ENCODE data around the gene CNR2. TPM values are rescaled to one million over a fixed set of nuclear protein-coding genes. Genes with fewer than 3 reads are reported as not detected.
"Not testable (repeated sequence)": the region's sequence is repeated elsewhere in the genome, so short reads cannot be mapped to it uniquely, and the experiment has no call there.

The CNR2 gene
- total and polyA plus RNA-seq, 10 donors, result 15.0 to 26.6 (median 19.9) TPM

DNA sequence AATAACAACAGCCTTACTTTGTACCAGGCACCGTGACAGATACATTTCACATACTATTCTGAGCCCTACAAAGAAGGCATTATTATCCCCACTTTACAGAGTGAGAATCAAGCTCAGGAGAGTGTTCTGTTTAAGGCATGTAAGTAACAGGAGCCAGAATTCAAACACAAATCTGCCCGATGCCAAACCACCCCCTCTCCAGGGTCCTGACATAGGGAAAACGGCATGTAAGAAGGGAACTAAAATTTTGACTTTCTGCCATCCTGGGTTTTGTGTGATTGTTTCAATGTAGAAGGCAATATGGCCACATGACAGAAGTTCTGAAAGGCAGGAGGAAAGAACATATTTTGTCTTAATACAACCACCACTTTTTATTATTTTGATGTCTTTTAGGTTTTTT, 50.5 kb downstream of the CNR2 start:
- Histone ChIP-seq H3K36me3 (peaks cover 0 to 78% (median 53%) of the 10 kb centered on the region in 6 donors), H3K27me3 (replicated peaks in 1 of 7) (no peaks in the 10 kb centered on the region), H3K4me1 (peaks cover 15 to 33% (median 24%) of the 10 kb centered on the region in 6 donors), H3K27ac (no peak overlapping the region), H3K9me3 (no peaks in the 10 kb centered on the region), H3K4me3 (no peak overlapping the region)
- DNase-seq, result no peak
- TF ChIP-seq, protein P1, sequence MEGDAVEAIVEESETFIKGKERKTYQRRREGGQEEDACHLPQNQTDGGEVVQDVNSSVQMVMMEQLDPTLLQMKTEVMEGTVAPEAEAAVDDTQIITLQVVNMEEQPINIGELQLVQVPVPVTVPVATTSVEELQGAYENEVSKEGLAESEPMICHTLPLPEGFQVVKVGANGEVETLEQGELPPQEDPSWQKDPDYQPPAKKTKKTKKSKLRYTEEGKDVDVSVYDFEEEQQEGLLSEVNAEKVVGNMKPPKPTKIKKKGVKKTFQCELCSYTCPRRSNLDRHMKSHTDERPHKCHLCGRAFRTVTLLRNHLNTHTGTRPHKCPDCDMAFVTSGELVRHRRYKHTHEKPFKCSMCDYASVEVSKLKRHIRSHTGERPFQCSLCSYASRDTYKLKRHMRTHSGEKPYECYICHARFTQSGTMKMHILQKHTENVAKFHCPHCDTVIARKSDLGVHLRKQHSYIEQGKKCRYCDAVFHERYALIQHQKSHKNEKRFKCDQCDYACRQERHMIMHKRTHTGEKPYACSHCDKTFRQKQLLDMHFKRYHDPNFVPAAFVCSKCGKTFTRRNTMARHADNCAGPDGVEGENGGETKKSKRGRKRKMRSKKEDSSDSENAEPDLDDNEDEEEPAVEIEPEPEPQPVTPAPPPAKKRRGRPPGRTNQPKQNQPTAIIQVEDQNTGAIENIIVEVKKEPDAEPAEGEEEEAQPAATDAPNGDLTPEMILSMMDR (IDR thresholded peaks at IDR 0.05 in 8 of 11, conservative IDR thresholded peaks at IDR 0.05 in 3 of 11), result no peak
- TF ChIP-seq POLR2A (IDR thresholded peaks at IDR 0.05) (no peak), POLR2AphosphoS5 (IDR thresholded peaks at IDR 0.05) (no peak)
- intact Hi-C loops (cut with DNase I; ENCODE audit: low total_unique reads), result no loop called here
- 83 to 93% (median 90%) methylated on average over 3 of the region's 3 CpGs for WGBS, 5 donors

DNA sequence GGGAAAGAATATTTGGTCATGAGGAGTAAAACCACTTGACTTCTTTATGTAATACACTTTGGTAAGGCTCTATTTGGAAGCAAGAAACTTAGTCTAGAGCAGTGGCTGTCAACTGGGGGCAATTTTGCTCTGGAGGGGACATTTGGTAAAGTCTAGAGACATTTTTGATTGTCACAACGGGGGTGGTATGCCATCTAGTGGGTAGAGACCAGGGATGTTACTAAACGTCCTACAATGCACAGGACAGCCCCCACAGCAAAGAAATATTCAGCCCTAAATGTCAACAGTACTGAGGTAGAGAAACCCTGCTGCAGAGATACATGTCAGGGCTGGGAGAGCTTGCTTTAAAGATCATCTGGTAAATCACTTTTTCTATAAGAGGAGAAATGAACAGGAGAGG, 58.6 kb downstream of the CNR2 start:
- 35 to 55% (median 46%) methylated on average over 2 of the region's 2 CpGs for WGBS, 5 donors
- no peak for TF ChIP-seq POLR2A (IDR thresholded peaks at IDR 0.05)
- TF ChIP-seq, protein P1 (IDR thresholded peaks at IDR 0.05 in 8 of 11, conservative IDR thresholded peaks at IDR 0.05 in 3 of 11), result peak in 1 of 11 experiments; percentile 15
- intact Hi-C loops (cut with DNase I; ENCODE audit: low total_unique reads), result no loop called here
- peaks cover 0 to 4% (median 0%) of the 10 kb centered on the region in 6 donors for H3K4me1 ChIP-seq
- no peak for DNase-seq
- H3K27me3 ChIP-seq (replicated peaks in 1 of 7), result no peaks in the 10 kb centered on the region
- H3K9me3 ChIP-seq, result no peaks in the 10 kb centered on the region
- no peak overlapping the region for H3K27ac ChIP-seq
- peaks cover 0 to 76% (median 31%) of the 10 kb centered on the region in 6 donors for H3K36me3 ChIP-seq
- no peak overlapping the region for H3K4me3 ChIP-seq

DNA sequence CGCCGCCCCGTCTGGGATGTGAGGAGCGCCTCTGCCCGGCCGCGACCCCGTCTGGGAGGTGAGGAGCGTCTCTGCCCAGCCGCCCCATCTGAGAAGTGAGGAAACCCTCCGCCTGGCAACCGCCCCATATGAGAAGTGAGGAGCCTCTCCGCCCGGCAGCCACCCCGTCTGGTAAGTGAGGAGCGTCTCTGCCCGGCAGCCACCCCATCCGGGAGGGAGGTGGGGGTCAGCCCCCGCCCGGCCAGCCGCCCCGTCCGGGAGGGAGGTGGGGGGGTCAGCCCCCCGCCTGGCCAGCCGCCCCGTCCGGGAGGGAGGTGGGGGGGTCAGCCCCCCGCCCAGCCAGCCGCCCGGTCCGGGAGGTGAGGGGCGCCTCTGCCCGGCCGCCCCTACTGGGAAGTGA, 60.0 kb downstream of the CNR2 start:
- DNase-seq; H3K4me3 ChIP-seq; H3K9me3 ChIP-seq; H3K27me3 ChIP-seq (replicated peaks in 1 of 7); intact Hi-C loops (cut with DNase I; ENCODE audit: low total_unique reads); H3K27ac ChIP-seq; H3K4me1 ChIP-seq: not testable (repeated sequence)
- WGBS, 5 donors, result 95 to 100% (median 100%) methylated on average over 2 to 24 of the region's 34 CpGs
- peaks cover 0 to 75% (median 20%) of the 10 kb centered on the region in 6 donors for H3K36me3 ChIP-seq

DNA sequence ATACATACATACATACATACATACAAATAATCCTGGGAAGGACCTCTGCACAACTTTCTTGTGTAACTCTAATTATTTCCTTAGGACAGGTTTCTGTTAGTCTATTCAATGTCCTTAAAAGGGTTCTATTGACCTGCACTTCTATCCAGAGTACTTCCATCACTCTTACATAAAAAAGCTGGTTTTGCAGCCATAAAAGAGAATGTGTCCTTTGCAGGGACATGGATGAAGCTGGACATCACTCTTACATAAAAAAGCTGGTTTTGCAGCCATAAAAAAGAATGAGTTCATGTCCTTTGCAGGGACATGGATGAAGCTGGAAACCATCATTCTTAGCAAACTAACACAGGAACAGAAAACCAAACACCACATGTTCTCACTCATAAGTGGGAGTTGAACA, 61.8 kb downstream of the CNR2 start:
- H3K4me3 ChIP-seq; H3K27ac ChIP-seq; DNase-seq; intact Hi-C loops (cut with DNase I; ENCODE audit: low total_unique reads); H3K27me3 ChIP-seq (replicated peaks in 1 of 7); H3K4me1 ChIP-seq: not testable (repeated sequence)
- Histone ChIP-seq H3K9me3 (peaks cover 0 to 10% (median 8%) of the 10 kb centered on the region in 8 donors), H3K36me3 (peaks cover 0 to 75% (median 25%) of the 10 kb centered on the region in 6 donors)

DNA sequence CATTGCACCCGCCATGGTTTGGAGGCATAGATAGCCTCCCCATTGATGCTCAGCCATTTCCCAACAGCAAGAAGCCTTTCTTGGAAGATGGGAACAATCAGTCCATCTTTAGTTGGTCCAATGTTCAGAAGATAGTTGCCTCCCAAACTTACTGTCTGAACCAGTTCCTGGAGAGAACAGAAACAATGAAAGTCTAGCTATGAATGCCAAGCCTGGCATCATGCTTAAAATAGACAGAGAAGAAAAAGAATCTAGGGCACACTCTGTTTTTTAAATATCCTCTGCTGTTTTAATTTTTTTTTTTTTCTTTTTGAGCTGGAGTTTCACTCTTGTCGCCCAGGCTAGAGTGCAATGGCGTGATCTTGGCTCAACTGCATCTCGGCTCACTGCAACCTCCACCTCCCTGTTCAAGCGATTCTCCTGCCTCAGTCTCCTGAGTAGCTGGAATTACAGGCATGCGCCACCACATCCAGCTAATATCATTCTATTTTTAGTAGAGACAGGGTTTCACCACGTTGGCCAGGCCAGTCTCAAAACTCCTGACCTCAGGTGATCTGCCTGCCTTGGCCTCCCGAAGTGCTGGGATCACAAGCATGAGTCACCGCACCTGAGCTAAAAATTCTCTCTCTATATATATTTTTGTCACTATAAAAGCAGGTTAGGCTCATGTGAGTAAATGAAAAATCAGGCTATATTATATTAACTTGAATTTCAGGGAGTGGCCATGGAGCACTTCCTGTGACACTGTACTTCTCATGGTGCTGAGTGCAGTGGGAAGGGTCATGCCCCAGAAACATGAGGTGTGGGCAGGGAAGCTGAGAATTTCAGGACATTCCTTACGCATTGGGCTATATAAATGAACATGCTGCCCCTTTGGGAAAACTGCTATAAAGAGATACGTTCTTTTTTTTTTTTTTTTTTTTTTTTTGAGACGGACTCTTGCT, 64.2 kb downstream of the CNR2 start:
- Histone ChIP-seq H3K27ac (no peak overlapping the region), H3K27me3 (replicated peaks in 1 of 7) (no peaks in the 10 kb centered on the region), H3K4me1 (no peaks in the 10 kb centered on the region), H3K9me3 (peaks cover 0 to 10% (median 8%) of the 10 kb centered on the region in 8 donors), H3K4me3 (no peak overlapping the region), H3K36me3 (peaks cover 2 to 83% (median 33%) of the 10 kb centered on the region in 6 donors)
- WGBS, 5 donors, result 90 to 93% (median 93%) methylated on average over 11 to 12 of the region's 12 CpGs
- no peak for TF ChIP-seq POLR2A (IDR thresholded peaks at IDR 0.05)
- intact Hi-C loops (cut with DNase I; ENCODE audit: low total_unique reads), result no loop called here
- no peak for DNase-seq

DNA sequence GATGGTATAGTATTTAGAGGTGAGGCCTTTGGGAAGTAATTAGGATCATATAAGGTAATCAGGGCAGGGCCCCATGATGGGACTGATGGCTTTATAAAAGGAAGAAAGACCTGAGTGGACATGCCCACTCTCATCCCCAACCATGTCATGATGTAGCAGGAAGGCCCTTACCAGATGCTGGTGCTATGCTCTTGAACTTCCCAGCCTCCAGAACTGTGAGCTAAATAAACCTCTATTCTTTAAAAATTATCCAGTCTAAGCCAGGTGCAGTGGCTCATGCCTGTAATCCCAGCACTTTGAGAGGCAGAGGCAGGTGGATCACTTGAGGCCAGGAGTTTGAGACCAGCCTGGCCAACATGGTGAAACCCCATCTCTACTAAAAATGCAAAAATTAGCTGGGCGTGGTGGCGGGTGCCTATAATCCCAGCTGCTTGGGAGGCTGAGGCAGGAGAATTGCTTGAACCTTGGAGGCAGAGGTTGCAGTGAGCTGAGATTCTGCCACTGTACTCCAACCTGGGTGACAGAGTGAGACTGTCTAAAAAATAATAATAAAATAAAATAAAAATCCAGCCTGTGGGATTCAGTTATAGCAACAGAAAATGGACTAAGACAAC, 65.6 kb downstream of the CNR2 start:
- Histone ChIP-seq H3K9me3 (peaks cover 0 to 10% (median 8%) of the 10 kb centered on the region in 8 donors), H3K36me3 (peaks cover 2 to 83% (median 34%) of the 10 kb centered on the region in 6 donors)
- DNase-seq; H3K27ac ChIP-seq; H3K4me3 ChIP-seq; intact Hi-C loops (cut with DNase I; ENCODE audit: low total_unique reads); H3K27me3 ChIP-seq (replicated peaks in 1 of 7); H3K4me1 ChIP-seq: not testable (repeated sequence)
- 92 to 100% (median 100%) methylated on average over 2 of the region's 2 CpGs for WGBS, 5 donors
